ENCODE results near the gene PRKCZ. TPM values are rescaled to one million over a fixed set of nuclear protein-coding genes. Genes with fewer than 3 reads are reported as not detected.

The PRKCZ gene
- total and polyA plus RNA-seq, 2 of the 4 experiments (the other 2 are of a cell fraction): 2.0 to 3.5 TPM

- TF ChIP-seq SMC3 (IDR thresholded peaks at IDR 0.05; ENCODE audit: low read depth, low read length): no peak
- TF ChIP-seq CEBPB (IDR thresholded peaks at IDR 0.05; ENCODE audit: low read depth, low read length): no peak
- TF ChIP-seq MAFK (IDR thresholded peaks at IDR 0.05; ENCODE audit: low read depth, low read length): no peak
- TF ChIP-seq CHD1 (IDR thresholded peaks at IDR 0.05; ENCODE audit: low read depth, low read length): no peak
- no peak for TF ChIP-seq USF2 (IDR thresholded peaks at IDR 0.05; ENCODE audit: low read depth, low read length)
Measured at GRCh38 chr1:2201062-2201461, 150.9 kb downstream of the PRKCZ start (continued).

- no peak overlapping the region for H2AFZ ChIP-seq (replicated peaks; ENCODE audit: low read length, poor library complexity)
- H2BK20ac ChIP-seq (ENCODE audit: low read depth, low read length): no peak overlapping the region
- no peak overlapping the region for H3K27ac ChIP-seq (ENCODE audit: insufficient read depth, low read length)
- no peaks in the 10 kb centered on the region for H3K9me3 ChIP-seq (ENCODE audit: control insufficient read depth, insufficient read depth, low read length)
- no peak overlapping the region for H3K18ac ChIP-seq (ENCODE audit: low read depth, low read length)
- no peak overlapping the region for H2AK5ac ChIP-seq (ENCODE audit: low read depth, low read length)
- no peak for DNase-seq
- no peak overlapping the region for H4K5ac ChIP-seq (ENCODE audit: low read depth, low read length)
- no TSS peak for BruUV-seq (replicated peaks)
- ATAC-seq (ENCODE audit: low read depth): no peak
- no peaks in the 10 kb centered on the region for H3K27me3 ChIP-seq (ENCODE audit: control insufficient read depth, insufficient read depth, low read length)
- no peak overlapping the region for H3K23ac ChIP-seq (ENCODE audit: low read depth, low read length)
- no peak overlapping the region for H3K14ac ChIP-seq (replicated peaks; ENCODE audit: low read depth, low read length)
- CTCF ChIA-PET: interaction anchor here (1.1 kb wide), 1 partner anchor 28 kb away, joined by 3 read pairs; no protein-coding TSS in a partner anchor
- H3K4me1 ChIP-seq (ENCODE audit: control insufficient read depth, insufficient read depth, low read length): peaks cover 20% of the 10 kb centered on the region
- no peaks in the 10 kb centered on the region for H4K20me1 ChIP-seq (ENCODE audit: insufficient read depth, low read length)
- H4K91ac ChIP-seq (ENCODE audit: insufficient read depth, low read depth, low read length): no peak overlapping the region
- intact Hi-C loops (cut with micrococcal nuclease): no loop called here
- no peak overlapping the region for H4K8ac ChIP-seq (ENCODE audit: low read depth in 2 of 2, low read length in 2 of 2)
- H3K56ac ChIP-seq (ENCODE audit: extremely low read depth, insufficient read depth, low read length): no peak overlapping the region
- H2BK15ac ChIP-seq (ENCODE audit: low read depth, low read length): no peak overlapping the region
- POLR2A ChIA-PET (ENCODE audit: unreplicated experiment): no interaction called here
- no peak overlapping the region for H3K9ac ChIP-seq (ENCODE audit: low read depth, low read length)
- no peak overlapping the region for H3K4ac ChIP-seq (ENCODE audit: low read depth, low read length)
- no peak overlapping the region for H2BK120ac ChIP-seq (ENCODE audit: low read depth, low read length)
- H3K4me2 ChIP-seq (ENCODE audit: low read depth, low read length): no peak overlapping the region
- no peak overlapping the region for H3K4me3 ChIP-seq (ENCODE audit: insufficient read depth, low read depth, low read length)
- H2AK9ac ChIP-seq (replicated peaks; ENCODE audit: low read depth, low read length, poor library complexity): no peak overlapping the region
- H3K36me3 ChIP-seq (ENCODE audit: control insufficient read depth, insufficient read depth, low read length): no peaks in the 10 kb centered on the region
- dilution Hi-C loops (cut with HindIII; ENCODE audit: low sequenced_read_pairs, unreplicated experiment): no loop called here
- 80% methylated on average over 1 of the region's 9 CpGs; no CpG with 5 or more reads in 1 of the 2 experiments for WGBS, 2 experiments (ENCODE audit: extremely low coverage in 2 of 2, insufficient read length in 1 of 2)
- in situ Hi-C loops (cut with MboI; ENCODE audit: low sequenced_read_pairs): no loop called here
- no peak overlapping the region for H2BK5ac ChIP-seq (ENCODE audit: low read depth, low read length, poor library complexity, severe bottlenecking)
- H3K79me1 ChIP-seq (ENCODE audit: low read depth in 1 of 2, low read length in 2 of 2): peaks cover 14 to 48% of the 10 kb centered on the region in 2 experiments
- no peaks in the 10 kb centered on the region; the same call in 1 of the 2 replicates for H3K9me1 ChIP-seq (ENCODE audit: insufficient read depth, low read length)
- no peak for TF ChIP-seq ELK1 (IDR thresholded peaks at IDR 0.05; ENCODE audit: borderline replicate concordance, low read depth, low read length)
- TF ChIP-seq CEBPB (IDR thresholded peaks at IDR 0.05; ENCODE audit: low read depth, low read length): no peak
- TF ChIP-seq RCOR1 (IDR thresholded peaks at IDR 0.05; ENCODE audit: insufficient replicate concordance, low read length): no peak
- TF ChIP-seq MAFK (IDR thresholded peaks at IDR 0.05; ENCODE audit: low read depth, low read length): no peak
- TF ChIP-seq MAZ (IDR thresholded peaks at IDR 0.05; ENCODE audit: borderline replicate concordance, low read depth, low read length): no peak
- no peak for TF ChIP-seq BHLHE40 (IDR thresholded peaks at IDR 0.05; ENCODE audit: low read depth, low read length)
- no peak for TF ChIP-seq SMC3 (IDR thresholded peaks at IDR 0.05; ENCODE audit: low read depth, low read length)
- TF ChIP-seq USF2 (IDR thresholded peaks at IDR 0.05; ENCODE audit: low read depth, low read length): no peak
- no peak for TF ChIP-seq RAD21 (IDR thresholded peaks at IDR 0.05; ENCODE audit: low read length)
- TF ChIP-seq MXI1 (IDR thresholded peaks at IDR 0.05; ENCODE audit: borderline replicate concordance, low read depth, low read length): no peak
- TF ChIP-seq FOS (IDR thresholded peaks at IDR 0.05; ENCODE audit: low read depth, low read length): no peak
- no peak for TF ChIP-seq POLR2A (IDR thresholded peaks at IDR 0.05; ENCODE audit: low read depth, low read length)
- TF ChIP-seq NFE2L2 (IDR thresholded peaks at IDR 0.05; ENCODE audit: low read depth, low read length): no peak
- TF ChIP-seq CHD1 (IDR thresholded peaks at IDR 0.05; ENCODE audit: low read depth, low read length): no peak
Measured at GRCh38 chr1:2202008-2202575, 151.9 kb downstream of the PRKCZ start.
